ENCODE measurements around the gene UBL7. TPM values are rescaled to one million over a fixed set of nuclear protein-coding genes. Genes with fewer than 3 reads are reported as not detected.

The UBL7 gene
- total and polyA plus RNA-seq, 2 of the 8 experiments (the other 6 are each of a cell fraction or from before 2014, with no cell fraction given) = 71.5 to 183 TPM

DNA sequence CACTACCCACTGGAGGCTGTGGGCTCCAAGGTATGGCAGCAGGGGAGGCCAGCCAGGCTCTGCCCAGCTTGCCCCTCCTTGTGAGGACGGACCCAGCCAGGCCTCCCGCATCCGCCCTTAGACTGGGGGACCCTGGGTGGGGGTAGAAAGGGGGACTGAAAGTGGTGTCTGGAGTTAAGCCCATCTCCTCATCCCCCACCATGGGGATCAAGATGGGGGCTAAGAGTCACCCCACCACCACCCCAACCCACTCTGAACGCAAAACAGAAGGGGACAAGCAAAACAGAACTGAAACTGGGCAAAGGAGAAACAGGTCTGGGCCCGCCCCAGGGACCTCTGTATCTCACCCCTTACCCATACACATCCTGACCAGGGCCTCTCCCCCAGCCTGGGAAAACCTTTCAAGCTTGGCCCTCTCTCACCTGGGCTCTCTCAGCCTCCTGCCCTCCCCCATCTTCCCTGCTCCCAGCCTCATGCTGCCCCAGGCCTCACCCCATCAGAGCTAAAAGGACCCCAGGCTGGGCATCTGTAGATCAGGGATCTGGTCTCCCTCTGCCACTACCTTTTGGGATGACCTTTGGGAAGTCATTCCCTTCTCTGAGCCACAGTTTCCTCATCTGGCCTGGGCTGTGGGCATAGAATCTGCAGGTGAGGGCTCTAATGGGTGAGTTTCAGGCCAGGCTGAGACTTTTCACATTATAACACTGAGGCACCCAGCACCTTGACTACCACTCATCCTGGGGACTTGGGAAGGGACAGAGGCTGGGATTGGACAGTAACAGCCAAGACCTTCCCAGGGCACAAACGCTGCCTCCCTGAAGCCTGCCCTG, 63.5 kb downstream of the UBL7 start:
- 0 out of 2 replicates have a peak overlapping the region, but pooled peaks have one; percentile 29 for H2BK15ac ChIP-seq (ENCODE audit: low read length)
- H4K5ac ChIP-seq (ENCODE audit: insufficient read length, low read depth, low read length) = no peak overlapping the region
- H3K14ac ChIP-seq (ENCODE audit: insufficient read length) = no peak overlapping the region
- no peak overlapping the region for H2BK5ac ChIP-seq (ENCODE audit: low read depth, low read length)
- no peaks in the 10 kb centered on the region for H3K9me3 ChIP-seq (ENCODE audit: insufficient read depth in 2 of 2, low read depth in 1 of 2, low read length in 1 of 2)
- no peak overlapping the region for H3K4ac ChIP-seq (replicated peaks; ENCODE audit: insufficient read length, low read depth, low read length)
- ChIA-PET POLR2A (ENCODE audit: partially characterized antibody) (interaction anchor here (0.6 kb wide), 1 partner anchor 140 kb away, joined by 3 read pairs; no protein-coding TSS in a partner anchor), CTCF (ENCODE audit: partially characterized antibody) (interaction anchor here (1.2 to 36.8 kb wide), 2 partner anchors 10 to 39 kb away, joined by 3 to 1311 read pairs; partner anchors contain the start of gene SEMA7A)
- WGBS, 2 experiments (ENCODE audit: extremely low coverage in 1 of 2, insufficient coverage in 1 of 2, insufficient read length in 1 of 2, insufficient replicate concordance in 2 of 2, low coverage in 1 of 2, low lambda C conversion rate in 2 of 2, missing lambda C conversion rate in 1 of 2) = 85% methylated on average over 3 of the region's 6 CpGs; no CpG with 5 or more reads in 1 of the 2 experiments
- no peak overlapping the region for H3K23ac ChIP-seq (ENCODE audit: insufficient read length)
- H2BK120ac ChIP-seq (replicated peaks; ENCODE audit: low read depth, low read length) = no peak overlapping the region
- H4K91ac ChIP-seq (replicated peaks; ENCODE audit: insufficient read length, low read length) = peak overlapping the region; percentile 70
- no peak overlapping the region for H2AFZ ChIP-seq (ENCODE audit: low read length)
- no peak for TF ChIP-seq POU5F1 (IDR thresholded peaks at IDR 0.05; ENCODE audit: low read depth, low read length)
- TF ChIP-seq YY1 (IDR thresholded peaks at IDR 0.05; ENCODE audit: low read depth, low read length) = no peak
- TF ChIP-seq TAF1 (IDR thresholded peaks at IDR 0.05; ENCODE audit: low read depth, low read length) = no peak
- TF ChIP-seq, protein P1, sequence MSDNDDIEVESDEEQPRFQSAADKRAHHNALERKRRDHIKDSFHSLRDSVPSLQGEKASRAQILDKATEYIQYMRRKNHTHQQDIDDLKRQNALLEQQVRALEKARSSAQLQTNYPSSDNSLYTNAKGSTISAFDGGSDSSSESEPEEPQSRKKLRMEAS (IDR thresholded peaks at IDR 0.05) = no peak
- TF ChIP-seq RBBP5 (IDR thresholded peaks at IDR 0.05; ENCODE audit: borderline replicate concordance, low read depth, low read length) = no peak
- TF ChIP-seq, protein P2, sequence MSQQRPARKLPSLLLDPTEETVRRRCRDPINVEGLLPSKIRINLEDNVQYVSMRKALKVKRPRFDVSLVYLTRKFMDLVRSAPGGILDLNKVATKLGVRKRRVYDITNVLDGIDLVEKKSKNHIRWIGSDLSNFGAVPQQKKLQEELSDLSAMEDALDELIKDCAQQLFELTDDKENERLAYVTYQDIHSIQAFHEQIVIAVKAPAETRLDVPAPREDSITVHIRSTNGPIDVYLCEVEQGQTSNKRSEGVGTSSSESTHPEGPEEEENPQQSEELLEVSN (IDR thresholded peaks at IDR 0.05) = no peak
- no peak for TF ChIP-seq CTBP2 (IDR thresholded peaks at IDR 0.05; ENCODE audit: borderline replicate concordance, insufficient read depth, insufficient read length, low read length)
- TF ChIP-seq JUND (IDR thresholded peaks at IDR 0.05; ENCODE audit: low read length) = no peak
- TF ChIP-seq CHD2 (IDR thresholded peaks at IDR 0.05; ENCODE audit: low read length) = no peak
- no peak for TF ChIP-seq TEAD4 (IDR thresholded peaks at IDR 0.05; ENCODE audit: low read depth, low read length)
- TF ChIP-seq KDM4A (IDR thresholded peaks at IDR 0.05; ENCODE audit: low read depth, low read length, severe bottlenecking) = no peak
- no peaks in the 10 kb centered on the region for H4K20me1 ChIP-seq (replicated peaks in 1 of 2; ENCODE audit: control insufficient read depth in 1 of 2, insufficient read depth in 2 of 2, low read length in 2 of 2)
- no peak overlapping the region for H3K4me3 ChIP-seq (ENCODE audit: extremely low read depth in 1 of 4, insufficient read depth in 2 of 4, low read depth in 3 of 4, low read length in 4 of 4)
- DNase-seq (ENCODE audit: low read depth in 1 of 2, low spot score in 2 of 2) = no peak
- peak overlapping the region; percentile 9; the same call in 1 of the 2 replicates for H2AK5ac ChIP-seq (ENCODE audit: low read depth, low read length)
- H3K4me1 ChIP-seq (replicated peaks in 1 of 4; ENCODE audit: control insufficient read depth in 3 of 4, insufficient read depth in 4 of 4, low read length in 3 of 4) = peaks cover 0 to 10% (median 7%) of the 10 kb centered on the region in 4 experiments; a peak in 4 of 7 replicates
- no peaks in the 10 kb centered on the region for H3K79me1 ChIP-seq (ENCODE audit: low read depth, low read length)
- no peak for FAIRE-seq
- no peak overlapping the region for H4K8ac ChIP-seq (ENCODE audit: extremely low read depth, insufficient read depth, low read length)
- no peak overlapping the region for H2BK20ac ChIP-seq (ENCODE audit: low read length)
- H3K18ac ChIP-seq (ENCODE audit: extremely low read depth, low read length) = no peak overlapping the region
- H2BK12ac ChIP-seq (ENCODE audit: low read depth, low read length) = peak overlapping the region; percentile 50; the same call in 1 of the 2 replicates
- H3K27me3 ChIP-seq (replicated peaks in 1 of 4; ENCODE audit: control insufficient read depth in 3 of 4, extremely low read depth in 1 of 4, insufficient read depth in 3 of 4, low read length in 3 of 4) = no peaks in the 10 kb centered on the region
- H3K4me2 ChIP-seq (ENCODE audit: insufficient read depth in 1 of 2, low read depth in 2 of 2, low read length in 2 of 2) = no peak overlapping the region
- no peaks in the 10 kb centered on the region for H3K36me3 ChIP-seq (ENCODE audit: control insufficient read depth in 2 of 4, insufficient read depth in 4 of 4, low read length in 3 of 4)
- H3K23me2 ChIP-seq (ENCODE audit: low read depth, low read length) = no peaks in the 10 kb centered on the region; the same call in 1 of the 2 replicates
- H3K27ac ChIP-seq (ENCODE audit: low read depth, low read length) = no peak overlapping the region
- no peak overlapping the region for H3K56ac ChIP-seq (replicated peaks; ENCODE audit: insufficient read length, low read depth, low read length)
- no peaks in the 10 kb centered on the region for H3K79me2 ChIP-seq (ENCODE audit: control insufficient read depth in 1 of 2, insufficient read depth in 2 of 2, low read length in 2 of 2)
- no peak overlapping the region for H3K9ac ChIP-seq (replicated peaks in 1 of 4; ENCODE audit: extremely low read depth in 1 of 4, low read depth in 3 of 4, low read length in 3 of 4)

Measured in H1 (cell line).